ENCODE data around the gene ST8SIA2.

ST8SIA2 gene

GRCh38 chr15:92393071-92393979 lies at the start of gene ST8SIA2:
Gene ST8SIA2, plus strand, starts transcription at chr15:92393881. Its CDS starts 184 bp downstream, at chr15:92394065.
- no peak for DNase-seq (ENCODE audit: low read depth in 2 of 2)

- no peak for DNase-seq (ENCODE audit: low read depth in 2 of 2)
Measured at GRCh38 chr15:92343924-92344643, 49.6 kb upstream of the ST8SIA2 start.

- no peak for DNase-seq (ENCODE audit: low read depth in 2 of 2)
Measured at GRCh38 chr15:92346063-92346462, 47.6 kb upstream of the ST8SIA2 start.

GRCh38 chr15:92355307-92355706 lies 38.4 kb upstream of the ST8SIA2 start:
- no peak for DNase-seq (ENCODE audit: low read depth in 2 of 2)

- no peak for DNase-seq (ENCODE audit: low read depth in 2 of 2)
Measured at GRCh38 chr15:92361321-92362000, 32.2 kb upstream of the ST8SIA2 start.

GRCh38 chr15:92362001-92362350 lies 31.7 kb upstream of the ST8SIA2 start:
- no peak for DNase-seq (ENCODE audit: low read depth in 2 of 2)

- DNase-seq (ENCODE audit: low read depth in 2 of 2): no peak
Measured at GRCh38 chr15:92365084-92365483, 28.6 kb upstream of the ST8SIA2 start.

GRCh38 chr15:92365906-92366305 lies 27.8 kb upstream of the ST8SIA2 start:
- no peak for DNase-seq (ENCODE audit: low read depth in 2 of 2)

- no peak for DNase-seq (ENCODE audit: low read depth in 2 of 2)
Measured at GRCh38 chr15:92366381-92366780, 27.3 kb upstream of the ST8SIA2 start.

GRCh38 chr15:92375057-92375456 lies 18.6 kb upstream of the ST8SIA2 start:
- DNase-seq (ENCODE audit: low read depth in 2 of 2): no peak

GRCh38 chr15:92376109-92376508 lies 17.6 kb upstream of the ST8SIA2 start:
- no peak for DNase-seq (ENCODE audit: low read depth in 2 of 2)

- no peak for DNase-seq (ENCODE audit: low read depth in 2 of 2)
Measured at GRCh38 chr15:92377083-92377789, 16.4 kb upstream of the ST8SIA2 start.

GRCh38 chr15:92383519-92384324 lies 10.0 kb upstream of the ST8SIA2 start:
- no peak for DNase-seq (ENCODE audit: low read depth in 2 of 2)

GRCh38 chr15:92384381-92384780 lies 9.3 kb upstream of the ST8SIA2 start:
- DNase-seq (ENCODE audit: low read depth in 2 of 2): no peak

GRCh38 chr15:92385096-92385495 lies 8.6 kb upstream of the ST8SIA2 start:
- DNase-seq (ENCODE audit: low read depth in 2 of 2): no peak

- no peak for DNase-seq (ENCODE audit: low read depth in 2 of 2)
Measured at GRCh38 chr15:92391640-92392039, 2.0 kb upstream of the ST8SIA2 start.

- no peak for DNase-seq (ENCODE audit: low read depth in 2 of 2)
Measured at GRCh38 chr15:92392462-92392861, 1.2 kb upstream of the ST8SIA2 start.

- DNase-seq (ENCODE audit: low read depth in 2 of 2): no peak
Measured at GRCh38 chr15:92393980-92394308, 263 bp downstream of the ST8SIA2 start.

GRCh38 chr15:92394309-92395097 lies 822 bp downstream of the ST8SIA2 start:
- no peak for DNase-seq (ENCODE audit: low read depth in 2 of 2)

GRCh38 chr15:92395098-92395635 lies 1.5 kb downstream of the ST8SIA2 start:
- DNase-seq (ENCODE audit: low read depth in 2 of 2): no peak
